PC-3 (cell line): Measurements from ENCODE around the gene AADACL4. TPM values are rescaled to one million over a fixed set of nuclear protein-coding genes. Genes with fewer than 3 reads are reported as not detected.

Experiments
- ATAC-seq: fragments of 200-7000 bp; cut with Tn5 transposase; 2 replicates; pipeline ENCODE4 v1.9.1; 2020; ENCODE audit warnings: mild to moderate bottlenecking, moderate library complexity
- BruUV-seq: library from RNA; stranded (reverse); fragments of 400-500 nt; replicated peaks from 2 replicates; lab custom pipeline; 2021; lab: Mats Ljungman, UMichigan
- CTCF ChIA-PET: fragments of 300-600 bp; sonication (Branson Sonifier 250); formaldehyde crosslinking; loops from one replicate; lab custom pipeline; 2022; ENCODE audit warnings: antibody characterized with exemption; lab: Charles Lee
- POLR2A ChIA-PET: fragments of 300-600 bp; sonication (Branson Sonifier 250); formaldehyde crosslinking; loops from one replicate; lab custom pipeline; 2022; ENCODE audit warnings: antibody characterized with exemption; ENCODE audit not compliant: unreplicated experiment; lab: Charles Lee
- DNase-seq: peaks from one replicate; pipeline ENCODE4 v3.0.0-alpha.2; 2015
- H2AFZ ChIP-seq: fragments of 300-600 bp; sonication (generic); 2 replicates; pipeline ENCODE4 v1.6.0; 2016; ENCODE audit warnings: antibody characterized with exemption, low read length
- H3F3A ChIP-seq: fragments of 300-600 bp; sonication (generic); one replicate; pipeline ENCODE4 v1.6.0; 2017; ENCODE audit warnings: antibody characterized with exemption, low read length, control low read depth, mild to moderate bottlenecking; ENCODE audit not compliant: unreplicated experiment
- H3K27ac ChIP-seq: fragments of 300-600 bp; sonication (generic); 2 replicates; pipeline ENCODE4 v1.5.1; 2016; ENCODE audit warnings: mild to moderate bottlenecking, low read length
- H3K27me3 ChIP-seq: fragments of 300-600 bp; sonication (generic); 2 replicates; pipeline ENCODE4 v1.6.1; 2016; ENCODE audit warnings: low read length, mixed read lengths
- H3K36me3 ChIP-seq: fragments of 300-600 bp; sonication (generic); 2 replicates; pipeline ENCODE4 v1.6.1; 2016; ENCODE audit warnings: low read depth, mixed run types, low read length, mixed read lengths
- H3K4me1 ChIP-seq: fragments of 300-600 bp; sonication (generic); 2 replicates; pipeline ENCODE4 v1.5.1; 2016; ENCODE audit warnings: low read length; ENCODE audit not compliant: insufficient read depth
- H3K4me2 ChIP-seq: fragments of 300-600 bp; sonication (generic); 2 replicates; pipeline ENCODE4 v1.6.0; 2016; ENCODE audit warnings: low read length
- H3K4me3 ChIP-seq: fragments of 300-600 bp; sonication (generic); 2 replicates; pipeline ENCODE4 v1.5.1; 2016; ENCODE audit warnings: mild to moderate bottlenecking, low read length, mixed read lengths
- H3K79me2 ChIP-seq: fragments of 300-600 bp; sonication (generic); 2 replicates; pipeline ENCODE4 v1.6.1; 2017; ENCODE audit warnings: low read length, mixed read lengths
- H3K9ac ChIP-seq: fragments of 300-600 bp; sonication (generic); 2 replicates; pipeline ENCODE4 v1.6.0; 2016; ENCODE audit warnings: mild to moderate bottlenecking, low read length
- H3K9me2 ChIP-seq: fragments of 300-600 bp; sonication (generic); replicated peaks from 2 replicates; pipeline ENCODE4 v1.6.1; 2016; ENCODE audit warnings: mixed run types, low read length, mixed read lengths
- H3K9me3 ChIP-seq: fragments of 300-600 bp; sonication (generic); 2 replicates; pipeline ENCODE4 v1.6.1; 2016; ENCODE audit warnings: low read length, mixed read lengths
- H4K20me1 ChIP-seq: fragments of 300-600 bp; sonication (generic); 2 replicates; pipeline ENCODE4 v1.6.1; 2016; ENCODE audit warnings: low read length, mixed read lengths
- EZH2 ChIP-seq: fragments of 300-600 bp; sonication (generic); IDR thresholded peaks from one replicate; pipeline ENCODE4 v1.6.1; 2017; ENCODE audit warnings: antibody characterized with exemption, mild to moderate bottlenecking, low read length; ENCODE audit not compliant: unreplicated experiment
- EZH2phosphoT487 ChIP-seq: fragments of 300-600 bp; sonication (generic); IDR thresholded peaks from 2 replicates; pipeline ENCODE4 v1.6.1; 2018; ENCODE audit warnings: mild to moderate bottlenecking, antibody characterized with exemption, low read length, borderline replicate concordance
- intact Hi-C: fragments of 100-400 bp; cut with micrococcal nuclease; formaldehyde crosslinking; loops from 2 replicates; pipeline ENCODE4 v1.9.0; 2023
- total RNA-seq: library from RNA; depleted of rRNA; stranded (reverse); fragments of >200 nt; gene quantifications from 2 replicates; pipeline ENCODE4 v1.2.3, GENCODE V29; 2014
- TF ChIP-seq, protein P1 (sequence below): fragments of 300-600 bp; sonication (generic); conservative IDR thresholded peaks from 2 replicates; pipeline ENCODE4 v1.5.1; 2017; ENCODE audit warnings: antibody characterized with exemption, low read depth, mild to moderate bottlenecking, low read length

Gene AADACL4
- total RNA-seq, 1 experiment from 2014 or later, result not detected

DNA sequence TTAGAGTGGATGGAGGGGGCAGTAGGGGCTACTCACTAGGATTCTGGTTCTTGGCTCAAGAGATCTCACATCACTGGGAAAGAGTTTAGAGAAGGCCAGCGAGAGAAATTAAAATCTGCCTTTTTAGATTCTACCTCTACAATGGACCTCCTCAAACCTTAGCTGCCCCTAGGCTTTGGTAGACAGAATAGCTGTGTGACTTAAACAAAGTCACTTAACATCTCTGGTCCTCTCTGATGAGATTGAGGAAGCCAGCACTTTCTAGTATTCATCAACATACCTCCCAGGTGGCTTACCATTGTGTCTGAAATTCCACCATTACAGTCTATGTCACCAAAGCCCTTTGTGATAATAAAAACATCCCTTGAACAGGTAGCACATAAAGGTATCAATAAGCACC is 18.7 kb downstream of the AADACL4 start:
- ChIA-PET POLR2A (no interaction called here), CTCF (no interaction called here)
- TF ChIP-seq EZH2 (no peak), EZH2phosphoT487 (no peak)
- no peak overlapping the region for H2AFZ ChIP-seq
- BruUV-seq, result no TSS peak
- H3K36me3 ChIP-seq, result no peaks in the 10 kb centered on the region
- no peaks in the 10 kb centered on the region for H4K20me1 ChIP-seq
- H3K4me1 ChIP-seq, result no peaks in the 10 kb centered on the region; the same call in 1 of the 2 replicates
- H3K27me3 ChIP-seq, result peaks cover 6% of the 10 kb centered on the region; the same call in 1 of the 2 replicates
- H3F3A ChIP-seq, result no peaks in the 10 kb centered on the region
- ATAC-seq (no peak), DNase-seq (no peak)
- no peak overlapping the region for H3K4me3 ChIP-seq
- no peaks in the 10 kb centered on the region for H3K9me2 ChIP-seq
- H3K9me3 ChIP-seq, result no peaks in the 10 kb centered on the region
- H3K4me2 ChIP-seq, result no peak overlapping the region
- H3K27ac ChIP-seq, result no peak overlapping the region
- no peaks in the 10 kb centered on the region for H3K79me2 ChIP-seq
- intact Hi-C loops, result no loop called here
- no peak overlapping the region for H3K9ac ChIP-seq

- no peaks in the 10 kb centered on the region for H3K9me2 ChIP-seq
- DNase-seq (no peak), ATAC-seq (no peak)
- H3K36me3 ChIP-seq, result no peaks in the 10 kb centered on the region
- no peak overlapping the region for H3K27ac ChIP-seq
- H3K4me2 ChIP-seq, result no peak overlapping the region
- H3K79me2 ChIP-seq, result no peaks in the 10 kb centered on the region
- no peak overlapping the region for H2AFZ ChIP-seq
- H4K20me1 ChIP-seq, result no peaks in the 10 kb centered on the region
- peaks cover 5% of the 10 kb centered on the region; the same call in 1 of the 2 replicates for H3K9me3 ChIP-seq
- ChIA-PET POLR2A (no interaction called here), CTCF (no interaction called here)
- no peak overlapping the region for H3K9ac ChIP-seq
- intact Hi-C loops, result no loop called here
- no peaks in the 10 kb centered on the region for H3K4me1 ChIP-seq
- TF ChIP-seq, protein P1, sequence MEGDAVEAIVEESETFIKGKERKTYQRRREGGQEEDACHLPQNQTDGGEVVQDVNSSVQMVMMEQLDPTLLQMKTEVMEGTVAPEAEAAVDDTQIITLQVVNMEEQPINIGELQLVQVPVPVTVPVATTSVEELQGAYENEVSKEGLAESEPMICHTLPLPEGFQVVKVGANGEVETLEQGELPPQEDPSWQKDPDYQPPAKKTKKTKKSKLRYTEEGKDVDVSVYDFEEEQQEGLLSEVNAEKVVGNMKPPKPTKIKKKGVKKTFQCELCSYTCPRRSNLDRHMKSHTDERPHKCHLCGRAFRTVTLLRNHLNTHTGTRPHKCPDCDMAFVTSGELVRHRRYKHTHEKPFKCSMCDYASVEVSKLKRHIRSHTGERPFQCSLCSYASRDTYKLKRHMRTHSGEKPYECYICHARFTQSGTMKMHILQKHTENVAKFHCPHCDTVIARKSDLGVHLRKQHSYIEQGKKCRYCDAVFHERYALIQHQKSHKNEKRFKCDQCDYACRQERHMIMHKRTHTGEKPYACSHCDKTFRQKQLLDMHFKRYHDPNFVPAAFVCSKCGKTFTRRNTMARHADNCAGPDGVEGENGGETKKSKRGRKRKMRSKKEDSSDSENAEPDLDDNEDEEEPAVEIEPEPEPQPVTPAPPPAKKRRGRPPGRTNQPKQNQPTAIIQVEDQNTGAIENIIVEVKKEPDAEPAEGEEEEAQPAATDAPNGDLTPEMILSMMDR, result no peak
- BruUV-seq, result no TSS peak
- peaks cover 10% of the 10 kb centered on the region; the same call in 1 of the 2 replicates for H3K27me3 ChIP-seq
- no peaks in the 10 kb centered on the region for H3F3A ChIP-seq
- H3K4me3 ChIP-seq, result no peak overlapping the region
Observed at GRCh38 chr1:12665511-12665910, 21.6 kb downstream of the AADACL4 start.

DNA sequence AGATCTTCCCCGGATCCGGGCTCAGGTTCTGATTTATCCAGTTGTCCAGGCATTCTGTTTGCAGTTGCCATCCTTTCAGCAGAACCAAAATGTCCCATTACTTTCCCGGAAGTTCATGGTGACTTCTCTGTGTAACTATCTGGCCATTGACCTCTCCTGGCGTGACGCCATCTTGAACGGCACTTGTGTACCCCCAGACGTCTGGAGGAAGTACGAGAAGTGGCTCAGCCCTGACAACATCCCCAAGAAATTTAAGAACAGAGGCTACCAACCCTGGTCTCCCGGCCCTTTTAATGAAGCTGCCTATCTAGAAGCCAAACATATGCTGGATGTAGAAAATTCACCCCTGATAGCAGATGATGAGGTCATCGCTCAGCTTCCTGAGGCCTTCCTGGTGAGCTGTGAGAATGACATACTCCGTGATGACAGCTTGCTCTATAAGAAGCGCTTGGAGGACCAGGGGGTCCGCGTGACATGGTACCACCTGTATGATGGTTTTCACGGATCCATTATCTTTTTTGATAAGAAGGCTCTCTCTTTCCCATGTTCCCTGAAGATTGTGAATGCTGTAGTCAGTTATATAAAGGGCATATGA is 22.4 kb downstream of the AADACL4 start:
- no peak for DNase-seq
- Histone ChIP-seq H3K4me1 (no peaks in the 10 kb centered on the region), H3K4me2 (no peak overlapping the region), H4K20me1 (no peaks in the 10 kb centered on the region), H3K9me3 (peaks cover 5% of the 10 kb centered on the region; the same call in 1 of the 2 replicates), H3K4me3 (no peak overlapping the region), H3F3A (no peaks in the 10 kb centered on the region), H3K27me3 (peaks cover 18% of the 10 kb centered on the region; the same call in 1 of the 2 replicates), H2AFZ (no peak overlapping the region), H3K9me2 (no peaks in the 10 kb centered on the region), H3K9ac (no peak overlapping the region), H3K27ac (no peak overlapping the region), H3K36me3 (no peaks in the 10 kb centered on the region), H3K79me2 (no peaks in the 10 kb centered on the region)
- ChIA-PET POLR2A (no interaction called here), CTCF (no interaction called here)
- intact Hi-C loops, result no loop called here
- BruUV-seq, result no TSS peak
- ATAC-seq, result no peak
- no peak for TF ChIP-seq EZH2
- no peak for TF ChIP-seq EZH2phosphoT487
- TF ChIP-seq, protein P1, result no peak
